H9 (cell line): ENCODE data around the gene OLIG3. TPM values are rescaled to one million over a fixed set of nuclear protein-coding genes. Genes with fewer than 3 reads are reported as not detected.
A peak's percentile ranks its signal among the peaks of the same experiment; 100 is the strongest.

Source experiments
- DNase-seq: peaks from one replicate; pipeline ENCODE4 v3.0.0-alpha.2; 2017
- H2AFZ ChIP-seq: one replicate; pipeline ENCODE4 v1.6.1; 2013; ENCODE audit warnings: mild to moderate bottlenecking, low read length, control low read depth, moderate library complexity
- H2AK5ac ChIP-seq: 2 replicates; pipeline ENCODE4 v1.6.1; 2013; ENCODE audit warnings: low read length, control low read depth, mixed read lengths; ENCODE audit not compliant: insufficient read length
- H2BK120ac ChIP-seq: one replicate; pipeline ENCODE4 v1.6.1; 2013; ENCODE audit warnings: low read depth, mild to moderate bottlenecking, low read length, control low read depth, inconsistent platforms; ENCODE audit not compliant: poor library complexity, severe bottlenecking
- H2BK12ac ChIP-seq: 2 replicates; pipeline ENCODE4 v1.6.1; 2013; ENCODE audit warnings: low read length, control low read depth, mixed read lengths, low read depth; ENCODE audit not compliant: insufficient read length
- H2BK15ac ChIP-seq: 2 replicates; pipeline ENCODE4 v1.6.1; 2013; ENCODE audit warnings: low read depth, low read length, control low read depth
- H2BK20ac ChIP-seq: one replicate; pipeline ENCODE4 v1.6.1; 2013; ENCODE audit warnings: low read depth, mild to moderate bottlenecking, low read length, control low read depth, inconsistent platforms; ENCODE audit not compliant: poor library complexity, severe bottlenecking
- H2BK5ac ChIP-seq: 2 replicates; pipeline ENCODE4 v1.6.1; 2013; ENCODE audit warnings: low read length, control low read depth, mixed read lengths; ENCODE audit not compliant: insufficient read length
- H3K14ac ChIP-seq: 2 replicates; pipeline ENCODE4 v1.6.1; 2013; ENCODE audit warnings: low read length, control low read depth; ENCODE audit not compliant: insufficient read depth
- H3K18ac ChIP-seq: 2 replicates; pipeline ENCODE4 v1.6.1; 2013; ENCODE audit warnings: low read depth, mild to moderate bottlenecking, mixed read lengths, low read length, control low read depth; ENCODE audit not compliant: insufficient read length
- H3K23ac ChIP-seq: 2 replicates; pipeline ENCODE4 v1.6.1; 2013; ENCODE audit warnings: low read length, control low read depth, mixed read lengths, low read depth; ENCODE audit not compliant: insufficient read length
- H3K23me2 ChIP-seq: 2 replicates; pipeline ENCODE4 v1.6.1; 2013; ENCODE audit warnings: low read depth, mild to moderate bottlenecking, mixed read lengths, low read length, control low read depth; ENCODE audit not compliant: insufficient read length, poor library complexity, severe bottlenecking
- H3K27ac ChIP-seq: 2 replicates; pipeline ENCODE4 v1.5.1; 2013; ENCODE audit warnings: low read length, control low read depth, mixed read lengths, low read depth; ENCODE audit not compliant: insufficient read length
- H3K27me3 ChIP-seq: 2 replicates; pipeline ENCODE4 v1.6.1; 2013; ENCODE audit warnings: low read length, control low read depth, inconsistent platforms; ENCODE audit not compliant: insufficient read depth
- H3K4ac ChIP-seq: 2 replicates; pipeline ENCODE4 v1.6.1; 2013; ENCODE audit warnings: low read depth, mild to moderate bottlenecking, control low read depth, inconsistent platforms, low read length, moderate library complexity
- H3K4me1 ChIP-seq: 2 replicates; pipeline ENCODE4 v1.6.1; 2013; ENCODE audit warnings: low read length, control low read depth, inconsistent platforms; ENCODE audit not compliant: insufficient read depth
- H3K4me2 ChIP-seq: 2 replicates; pipeline ENCODE4 v1.6.1; 2013; ENCODE audit warnings: low read length, control low read depth, mixed read lengths; ENCODE audit not compliant: insufficient read length, insufficient read depth
- H3K56ac ChIP-seq: 2 replicates; pipeline ENCODE4 v1.6.1; 2013; ENCODE audit warnings: low read depth, mild to moderate bottlenecking, mixed read lengths, low read length, control low read depth; ENCODE audit not compliant: insufficient read length
- H3K79me1 ChIP-seq: 2 replicates; pipeline ENCODE4 v1.6.1; 2013; ENCODE audit warnings: low read depth, mild to moderate bottlenecking, moderate library complexity, low read length, control low read depth, inconsistent platforms; ENCODE audit not compliant: insufficient read depth, poor library complexity, severe bottlenecking
- H3K79me2 ChIP-seq: 2 replicates; pipeline ENCODE4 v1.6.1; 2013; ENCODE audit warnings: low read length, control low read depth, inconsistent platforms; ENCODE audit not compliant: insufficient read depth
- H3K9ac ChIP-seq: 2 replicates; pipeline ENCODE4 v1.6.1; 2013; ENCODE audit warnings: low read length, control low read depth, mixed read lengths; ENCODE audit not compliant: insufficient read length; ENCODE audit errors: extremely low read depth
- H3K9me3 ChIP-seq: one replicate; pipeline ENCODE4 v1.6.1; 2013; ENCODE audit warnings: low read depth, low read length, inconsistent platforms; ENCODE audit not compliant: control insufficient read depth
- H3T11ph ChIP-seq: one replicate; pipeline ENCODE4 v1.6.1; 2013; ENCODE audit warnings: mild to moderate bottlenecking, low read length, control low read depth, inconsistent platforms
- H4K20me1 ChIP-seq: one replicate; pipeline ENCODE4 v1.6.1; 2013; ENCODE audit not compliant: control insufficient read depth, insufficient read length, insufficient read depth
- H4K5ac ChIP-seq: 2 replicates; pipeline ENCODE4 v1.6.1; 2013; ENCODE audit warnings: low read depth, mild to moderate bottlenecking, mixed read lengths, low read length, control low read depth; ENCODE audit not compliant: insufficient read length
- H4K8ac ChIP-seq: replicated peaks from 2 replicates; pipeline ENCODE4 v1.6.1; 2013; ENCODE audit warnings: low read length, control low read depth, mixed read lengths, low read depth; ENCODE audit not compliant: insufficient read length
- H4K91ac ChIP-seq: 2 replicates; pipeline ENCODE4 v1.6.1; 2013; ENCODE audit warnings: low read depth, mild to moderate bottlenecking, moderate library complexity, mixed read lengths, low read length, control low read depth; ENCODE audit not compliant: insufficient read length
- H3K27ac Mint-ChIP-seq, 3 experiments: 2 replicates in 2 of 3; 3 replicates in 1 of 3; pipeline ENCODE4 v1.8.0; 2020 to 2021; ENCODE audit warnings: mixed read lengths in 3 of 3, mild to moderate bottlenecking in 1 of 3, moderate library complexity in 1 of 3
- H3K27me3 Mint-ChIP-seq: 2 replicates; pipeline ENCODE4 v1.8.0; 2021; ENCODE audit warnings: low read depth, mild to moderate bottlenecking, moderate library complexity, mixed read lengths
- H3K36me3 Mint-ChIP-seq, 3 experiments: 2 replicates in 2 of 3; 3 replicates in 1 of 3; pipeline ENCODE4 v1.8.0; 2020 to 2021; ENCODE audit warnings: low read depth in 3 of 3, mixed read lengths in 3 of 3; ENCODE audit not compliant: insufficient read depth in 1 of 3
- H3K4me1 Mint-ChIP-seq, 2 experiments: 2 replicates each; pipeline ENCODE4 v1.8.0; 2020; ENCODE audit warnings: mixed read lengths in 2 of 2
- H3K4me3 Mint-ChIP-seq, 2 experiments: 2 replicates in 1 of 2; 3 replicates in 1 of 2; pipeline ENCODE4 v1.8.0; 2020 to 2021; ENCODE audit warnings: mild to moderate bottlenecking in 2 of 2, mixed read lengths in 2 of 2, moderate library complexity in 1 of 2
- H3K9me3 Mint-ChIP-seq, 2 experiments: 2 replicates in 1 of 2; 3 replicates in 1 of 2; pipeline ENCODE4 v1.8.0; 2020; ENCODE audit warnings: mild to moderate bottlenecking in 2 of 2, mixed read lengths in 2 of 2, moderate library complexity in 1 of 2
- WGBS: extraction: QIAGEN DNeasy Blood & Tissue Kit; methylation state at CpG from one replicate; pipeline ENCODE4 v1.1.7; 2013; ENCODE audit warnings: missing lambda C conversion rate, low lambda C conversion rate, mixed read lengths; ENCODE audit not compliant: insufficient read length; ENCODE audit errors: extremely low coverage; 5-methylcytosine and 5-hydroxymethylcytosine counted together
- long read RNA-seq: library from polyadenylated mRNA; unstranded; transcript quantifications from one replicate; pipeline ENCODE4 v2.0.0, GENCODE V29; 2020
- total RNA-seq: library from RNA; stranded (reverse); gene quantifications from 2 replicates; pipeline ENCODE4 v1.2.1, GENCODE V29; 2021
- TF ChIP-seq, protein P1 (sequence below): fragments of 200-600 bp; sonication (generic); conservative IDR thresholded peaks from 3 replicates; pipeline ENCODE4 v1.8.0; 2021; ENCODE audit warnings: antibody characterized with exemption, mild to moderate bottlenecking

OLIG3 gene
- 0.22 and 0.42 TPM in 2 replicates for total RNA-seq
- long read RNA-seq: 0 reads

DNA sequence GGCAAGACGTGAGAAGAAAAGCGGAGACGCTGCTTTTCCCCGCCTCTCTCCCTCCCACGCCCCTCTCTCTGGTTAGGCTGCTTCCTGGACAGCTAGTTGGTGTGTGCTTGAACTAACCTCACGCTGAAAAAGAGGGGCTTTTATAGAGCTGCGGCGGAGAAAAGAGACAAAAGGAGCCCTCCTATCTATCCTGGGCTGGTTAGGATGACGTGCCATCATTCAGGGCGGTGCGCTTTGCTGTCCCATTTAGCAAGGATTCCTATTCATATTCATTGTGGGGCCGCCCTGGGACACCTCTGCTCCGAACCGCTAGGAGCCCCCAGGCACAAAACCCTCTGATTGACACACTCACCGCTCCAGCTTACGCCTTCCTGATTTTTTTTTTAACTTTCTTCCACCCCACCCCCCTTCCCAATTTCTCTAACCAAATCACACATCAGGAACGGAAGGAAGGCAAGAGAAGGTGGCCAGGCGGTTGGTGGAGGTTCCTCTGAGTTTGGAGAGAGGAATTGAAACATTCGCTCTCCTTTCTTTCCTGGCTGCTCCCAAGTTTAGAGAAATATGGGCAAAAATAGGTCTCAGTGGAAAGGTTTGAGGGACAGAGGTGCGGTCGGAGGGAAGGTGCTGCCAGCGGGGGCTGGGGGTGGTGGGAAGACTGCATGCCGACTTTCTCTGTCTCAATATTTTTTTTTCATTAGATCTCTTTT is at the start of gene OLIG3:
Gene OLIG3 (minus strand): TSS at position 114 of the 707 bp plus-strand sequence. CDS start 224 bp downstream, outside the sequence.
- no CpG with 5 or more reads among the region's 23 CpGs for WGBS
- no peak within 1 kb of the TSS for H2AFZ ChIP-seq
- no peak within 1 kb of the TSS for H3K4ac ChIP-seq
- no peaks in the 10 kb centered on the region for H3K79me2 ChIP-seq
- H3K27me3 ChIP-seq: peaks cover 93% of the 10 kb centered on the region
- no peak within 1 kb of the TSS for H2BK15ac ChIP-seq
- H4K20me1 ChIP-seq: peaks cover 2% of the 10 kb centered on the region
- H2BK120ac ChIP-seq: no peak within 1 kb of the TSS
- H3K27ac Mint-ChIP-seq: peak within 1 kb of the TSS in 1 of 3 experiments; percentile 30; a peak in 1 of 7 replicates
- no peaks in the 10 kb centered on the region; the same call in 1 of the 2 replicates for H3K4me1 ChIP-seq
- no peaks in the 10 kb centered on the region; a peak in 1 of 7 replicates for H3K36me3 Mint-ChIP-seq
- peaks cover 72 to 80% of the 10 kb centered on the region in 2 experiments for H3K4me1 Mint-ChIP-seq
- no peak within 1 kb of the TSS for H3K56ac ChIP-seq
- peaks cover 0 to 3% of the 10 kb centered on the region in 2 experiments; a peak in 2 of 5 replicates for H3K9me3 Mint-ChIP-seq
- H4K8ac ChIP-seq: no peak within 1 kb of the TSS
- H3K27ac ChIP-seq: no peak within 1 kb of the TSS
- no peak within 1 kb of the TSS for H3K9ac ChIP-seq
- no peaks in the 10 kb centered on the region for H3K79me1 ChIP-seq
- H3K18ac ChIP-seq: no peak within 1 kb of the TSS
- H4K5ac ChIP-seq: no peak within 1 kb of the TSS
- peaks cover 38% of the 10 kb centered on the region for H3K23me2 ChIP-seq
- peak; percentile 88 for DNase-seq
- TF ChIP-seq, protein P1, sequence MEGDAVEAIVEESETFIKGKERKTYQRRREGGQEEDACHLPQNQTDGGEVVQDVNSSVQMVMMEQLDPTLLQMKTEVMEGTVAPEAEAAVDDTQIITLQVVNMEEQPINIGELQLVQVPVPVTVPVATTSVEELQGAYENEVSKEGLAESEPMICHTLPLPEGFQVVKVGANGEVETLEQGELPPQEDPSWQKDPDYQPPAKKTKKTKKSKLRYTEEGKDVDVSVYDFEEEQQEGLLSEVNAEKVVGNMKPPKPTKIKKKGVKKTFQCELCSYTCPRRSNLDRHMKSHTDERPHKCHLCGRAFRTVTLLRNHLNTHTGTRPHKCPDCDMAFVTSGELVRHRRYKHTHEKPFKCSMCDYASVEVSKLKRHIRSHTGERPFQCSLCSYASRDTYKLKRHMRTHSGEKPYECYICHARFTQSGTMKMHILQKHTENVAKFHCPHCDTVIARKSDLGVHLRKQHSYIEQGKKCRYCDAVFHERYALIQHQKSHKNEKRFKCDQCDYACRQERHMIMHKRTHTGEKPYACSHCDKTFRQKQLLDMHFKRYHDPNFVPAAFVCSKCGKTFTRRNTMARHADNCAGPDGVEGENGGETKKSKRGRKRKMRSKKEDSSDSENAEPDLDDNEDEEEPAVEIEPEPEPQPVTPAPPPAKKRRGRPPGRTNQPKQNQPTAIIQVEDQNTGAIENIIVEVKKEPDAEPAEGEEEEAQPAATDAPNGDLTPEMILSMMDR: peak; percentile 33; the same call in 1 of the 3 replicates
- H3K4me2 ChIP-seq: peak within 1 kb of the TSS; percentile 81
- no peak within 1 kb of the TSS for H2BK5ac ChIP-seq
- no peak within 1 kb of the TSS for H2AK5ac ChIP-seq
- H2BK12ac ChIP-seq: no peak within 1 kb of the TSS
- H3K9me3 ChIP-seq: no peaks in the 10 kb centered on the region
- H3K27me3 Mint-ChIP-seq: peaks cover 100% of the 10 kb centered on the region
- no peak within 1 kb of the TSS for H3K23ac ChIP-seq
- no peak within 1 kb of the TSS for H2BK20ac ChIP-seq
- peak within 1 kb of the TSS; percentile 60 to 86 for H3K4me3 Mint-ChIP-seq
- no peak within 1 kb of the TSS for H3T11ph ChIP-seq
- H4K91ac ChIP-seq: no peak within 1 kb of the TSS
- no peak within 1 kb of the TSS for H3K14ac ChIP-seq
